Osteocyte (in vitro differentiated cells): ENCODE measurements around the gene GNAI1. TPM values are rescaled to one million over a fixed set of nuclear protein-coding genes. Genes with fewer than 3 reads are reported as not detected.

Experiments
- DNase-seq: peaks from one replicate; pipeline ENCODE4 v3.0.0; 2021; ENCODE audit warnings: mixed read lengths; ENCODE audit not compliant: unreplicated experiment; ENCODE audit errors: extremely low spot score
- H3K27ac Mint-ChIP-seq: one replicate; pipeline ENCODE4 v1.8.0; 2021; ENCODE audit warnings: mild to moderate bottlenecking, mixed read lengths; ENCODE audit not compliant: unreplicated experiment
- H3K27me3 Mint-ChIP-seq: one replicate; pipeline ENCODE4 v1.8.0; 2021; ENCODE audit warnings: mixed read lengths; ENCODE audit not compliant: unreplicated experiment
- H3K36me3 Mint-ChIP-seq: one replicate; pipeline ENCODE4 v1.8.0; 2021; ENCODE audit warnings: mixed read lengths; ENCODE audit not compliant: unreplicated experiment
- H3K4me1 Mint-ChIP-seq: one replicate; pipeline ENCODE4 v1.8.0; 2021; ENCODE audit warnings: mixed read lengths; ENCODE audit not compliant: unreplicated experiment
- H3K4me3 Mint-ChIP-seq: one replicate; pipeline ENCODE4 v1.8.0; 2021; ENCODE audit warnings: mild to moderate bottlenecking, moderate library complexity, mixed read lengths; ENCODE audit not compliant: unreplicated experiment
- H3K9me3 Mint-ChIP-seq: one replicate; pipeline ENCODE4 v1.8.0; 2021; ENCODE audit warnings: mixed read lengths; ENCODE audit not compliant: unreplicated experiment
- total RNA-seq: library from RNA; stranded (reverse); gene quantifications from 2 replicates; pipeline ENCODE4 v1.2.1, GENCODE V29; 2021
- TF ChIP-seq, protein P1 (sequence below): fragments of 200-600 bp; sonication (generic); IDR thresholded peaks from 2 replicates; pipeline ENCODE4 v1.5.0; 2021; ENCODE audit warnings: antibody characterized with exemption, mild to moderate bottlenecking, moderate library complexity

The GNAI1 gene
- total RNA-seq, 1 donor from 2014 or later: 44.4 TPM

DNA sequence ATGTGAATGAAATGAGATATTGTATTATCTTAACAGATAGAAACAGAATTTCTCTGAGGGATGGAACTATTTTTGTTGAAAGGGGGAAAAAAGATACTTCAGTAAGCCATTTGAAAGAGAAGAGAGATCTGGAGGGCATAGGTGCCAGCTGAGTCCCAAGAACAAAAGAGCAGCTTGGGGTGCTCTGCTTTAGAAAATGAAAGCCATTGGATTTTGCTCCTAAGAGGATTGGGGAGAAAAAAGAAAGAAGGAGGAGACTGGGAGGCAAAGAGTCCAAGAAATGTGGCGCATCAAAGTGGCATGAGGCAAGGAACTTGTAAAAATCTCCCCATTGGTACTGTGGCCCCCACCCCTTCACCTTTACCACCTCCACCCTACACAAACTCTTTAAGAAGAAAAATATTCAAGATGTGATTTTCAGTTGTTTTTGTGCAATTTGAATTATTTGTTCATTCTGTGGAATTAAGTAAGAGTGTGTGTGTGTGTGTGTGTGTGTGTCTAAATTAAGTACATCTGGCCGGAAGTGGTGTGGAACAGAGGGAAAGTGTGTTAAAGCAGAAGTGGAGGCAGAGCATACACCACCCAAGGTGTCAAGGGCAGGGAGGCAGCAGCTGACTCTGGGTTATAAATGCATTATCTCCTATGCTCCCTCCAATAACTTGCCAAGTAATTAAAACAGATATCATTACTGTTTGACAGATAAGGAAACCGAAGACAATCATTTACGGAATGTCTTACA, 9.9 kb upstream of the GNAI1 start:
- TF ChIP-seq, protein P1, sequence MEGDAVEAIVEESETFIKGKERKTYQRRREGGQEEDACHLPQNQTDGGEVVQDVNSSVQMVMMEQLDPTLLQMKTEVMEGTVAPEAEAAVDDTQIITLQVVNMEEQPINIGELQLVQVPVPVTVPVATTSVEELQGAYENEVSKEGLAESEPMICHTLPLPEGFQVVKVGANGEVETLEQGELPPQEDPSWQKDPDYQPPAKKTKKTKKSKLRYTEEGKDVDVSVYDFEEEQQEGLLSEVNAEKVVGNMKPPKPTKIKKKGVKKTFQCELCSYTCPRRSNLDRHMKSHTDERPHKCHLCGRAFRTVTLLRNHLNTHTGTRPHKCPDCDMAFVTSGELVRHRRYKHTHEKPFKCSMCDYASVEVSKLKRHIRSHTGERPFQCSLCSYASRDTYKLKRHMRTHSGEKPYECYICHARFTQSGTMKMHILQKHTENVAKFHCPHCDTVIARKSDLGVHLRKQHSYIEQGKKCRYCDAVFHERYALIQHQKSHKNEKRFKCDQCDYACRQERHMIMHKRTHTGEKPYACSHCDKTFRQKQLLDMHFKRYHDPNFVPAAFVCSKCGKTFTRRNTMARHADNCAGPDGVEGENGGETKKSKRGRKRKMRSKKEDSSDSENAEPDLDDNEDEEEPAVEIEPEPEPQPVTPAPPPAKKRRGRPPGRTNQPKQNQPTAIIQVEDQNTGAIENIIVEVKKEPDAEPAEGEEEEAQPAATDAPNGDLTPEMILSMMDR: no peak
- H3K27ac Mint-ChIP-seq: no peak overlapping the region
- peaks cover 4% of the 10 kb centered on the region for H3K27me3 Mint-ChIP-seq
- no peak for DNase-seq
- H3K4me3 Mint-ChIP-seq: no peak overlapping the region
- H3K36me3 Mint-ChIP-seq: no peaks in the 10 kb centered on the region
- peaks cover 9% of the 10 kb centered on the region for H3K4me1 Mint-ChIP-seq
- H3K9me3 Mint-ChIP-seq: no peaks in the 10 kb centered on the region

DNA sequence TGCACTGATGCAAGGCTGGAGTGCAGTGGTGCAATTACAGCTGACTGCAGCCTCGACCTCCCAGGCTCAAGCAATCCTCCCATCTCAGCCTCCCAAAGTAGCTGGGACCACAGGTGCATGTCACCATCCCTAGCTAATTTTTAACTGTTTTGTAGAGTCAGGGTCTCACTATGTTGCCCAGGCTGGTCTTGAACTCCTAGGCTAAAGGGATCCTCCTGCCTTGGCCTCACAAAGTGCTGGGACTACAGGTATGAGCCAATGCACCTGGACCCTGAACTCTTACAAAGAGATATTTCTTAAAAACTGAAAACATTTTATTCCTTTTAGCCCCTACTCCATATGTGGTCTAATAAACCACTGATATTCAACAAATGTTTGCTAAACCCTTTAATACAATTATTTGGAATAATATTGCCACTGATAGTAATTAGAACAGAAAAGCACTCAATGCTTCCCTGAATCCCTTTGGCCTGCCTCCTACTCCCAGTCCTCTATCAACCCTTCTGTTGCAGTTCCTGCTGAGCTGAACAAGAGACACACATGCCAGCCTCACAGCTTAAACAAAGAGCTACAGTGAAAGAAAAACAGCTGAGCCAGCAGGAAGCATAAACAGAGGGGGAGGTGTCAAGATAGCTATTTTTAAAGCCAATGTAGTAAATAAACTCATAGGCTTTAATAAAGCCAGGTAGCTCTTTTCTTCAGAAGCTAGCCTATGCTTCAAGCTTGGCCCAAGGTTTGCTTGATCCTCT, 7.0 kb upstream of the GNAI1 start:
- H3K27me3 Mint-ChIP-seq: no peaks in the 10 kb centered on the region
- TF ChIP-seq, protein P1: no peak
- no peaks in the 10 kb centered on the region for H3K9me3 Mint-ChIP-seq
- H3K36me3 Mint-ChIP-seq: no peaks in the 10 kb centered on the region
- DNase-seq: no peak
- no peak overlapping the region for H3K4me3 Mint-ChIP-seq
- H3K27ac Mint-ChIP-seq: peak overlapping the region; percentile 1
- peaks cover 9% of the 10 kb centered on the region for H3K4me1 Mint-ChIP-seq

DNA sequence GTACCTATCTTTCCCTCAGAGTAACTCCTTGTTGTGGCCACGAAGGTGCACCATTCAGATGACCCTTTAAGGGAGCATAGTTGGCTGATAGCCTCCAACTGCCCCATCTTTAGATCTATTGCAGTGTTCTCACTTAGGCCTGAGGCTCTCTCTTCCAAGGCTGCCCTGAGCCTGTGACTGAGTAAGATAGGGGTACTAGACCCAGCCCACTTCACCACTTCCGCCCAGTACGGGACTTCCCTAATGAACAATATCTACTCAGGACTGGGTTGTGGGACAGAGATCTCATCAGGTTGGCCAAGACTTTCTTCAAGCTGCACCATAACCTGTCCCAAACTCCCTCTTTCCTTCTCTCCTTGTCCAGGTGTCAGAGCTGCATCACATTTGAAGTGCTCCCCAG, 5.7 kb upstream of the GNAI1 start:
- peaks cover 14% of the 10 kb centered on the region for H3K4me1 Mint-ChIP-seq
- H3K9me3 Mint-ChIP-seq: no peaks in the 10 kb centered on the region
- no peaks in the 10 kb centered on the region for H3K36me3 Mint-ChIP-seq
- TF ChIP-seq, protein P1: no peak
- H3K4me3 Mint-ChIP-seq: no peak overlapping the region
- DNase-seq: no peak
- H3K27me3 Mint-ChIP-seq: no peaks in the 10 kb centered on the region
- no peak overlapping the region for H3K27ac Mint-ChIP-seq

DNA sequence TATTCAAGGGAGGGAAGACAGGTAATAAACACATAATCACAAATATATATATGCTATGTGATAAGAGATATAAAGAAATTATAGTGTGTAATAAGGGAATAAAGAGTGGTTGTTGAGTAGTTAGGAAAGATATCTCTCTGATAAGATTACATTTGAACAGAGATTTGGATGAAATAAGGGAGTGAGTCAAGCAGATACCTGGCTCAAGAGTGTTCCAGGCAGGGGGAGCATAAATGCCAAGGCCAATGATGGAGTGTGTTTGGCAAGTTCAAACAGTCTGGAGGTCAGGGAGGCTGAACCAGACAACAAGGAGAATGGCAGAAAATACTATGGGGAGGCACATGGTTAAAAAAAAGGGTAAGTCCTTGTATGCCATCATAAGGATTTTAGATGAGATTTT, 4.8 kb upstream of the GNAI1 start:
- H3K9me3 Mint-ChIP-seq: no peaks in the 10 kb centered on the region
- peaks cover 16% of the 10 kb centered on the region for H3K4me1 Mint-ChIP-seq

More for the DNA sequence above, 4.8 kb upstream of the GNAI1 start:
- TF ChIP-seq, protein P1: no peak
- DNase-seq: no peak
- no peaks in the 10 kb centered on the region for H3K36me3 Mint-ChIP-seq
- H3K27ac Mint-ChIP-seq: no peak overlapping the region
- no peak overlapping the region for H3K4me3 Mint-ChIP-seq
- no peaks in the 10 kb centered on the region for H3K27me3 Mint-ChIP-seq
